Retina (tissue), 1 donor: ENCODE data around the gene POU4F3.
A peak's percentile ranks its signal among the peaks of the same experiment; 100 is the strongest.

Experiments used
- DNase-seq: peaks from one replicate; pipeline ENCODE4 v3.0.0-alpha.2; 2016

The POU4F3 gene

GRCh38 chr5:146340260-146341081, 1.8 kb downstream of the POU4F3 start:
- DNase-seq: peak; percentile 84

GRCh38 chr5:146341854-146342253, 3.2 kb downstream of the POU4F3 start:
- peak; percentile 24 for DNase-seq

- no peak for DNase-seq
Measured at GRCh38 chr5:146342519-146342881, 3.9 kb downstream of the POU4F3 start.

GRCh38 chr5:146342882-146343865, 4.5 kb downstream of the POU4F3 start:
- peak; percentile 56 for DNase-seq

- DNase-seq: peak; percentile 79
Measured at GRCh38 chr5:146344155-146345118, 5.8 kb downstream of the POU4F3 start.

- DNase-seq: no peak
Measured at GRCh38 chr5:146345240-146345577, 6.6 kb downstream of the POU4F3 start.

- DNase-seq: peak; percentile 74
Measured at GRCh38 chr5:146345578-146346366, 7.1 kb downstream of the POU4F3 start.

GRCh38 chr5:146357126-146357525, 18.5 kb downstream of the POU4F3 start:
- no peak for DNase-seq

- no peak for DNase-seq
Measured at GRCh38 chr5:146359836-146360235, 21.2 kb downstream of the POU4F3 start.

- no peak for DNase-seq
Measured at GRCh38 chr5:146363161-146363874, 24.7 kb downstream of the POU4F3 start.

- DNase-seq: peak; percentile 13
Measured at GRCh38 chr5:146365618-146366017, 27.0 kb downstream of the POU4F3 start.

GRCh38 chr5:146366904-146367303, 28.3 kb downstream of the POU4F3 start:
- no peak for DNase-seq

GRCh38 chr5:146368137-146368536, 29.5 kb downstream of the POU4F3 start:
- DNase-seq: no peak

GRCh38 chr5:146369691-146370090, 31.1 kb downstream of the POU4F3 start:
- no peak for DNase-seq

GRCh38 chr5:146376821-146377220, 38.2 kb downstream of the POU4F3 start:
- DNase-seq: no peak

- DNase-seq: peak; percentile 75
Measured at GRCh38 chr5:146378986-146379385, 40.3 kb downstream of the POU4F3 start.

GRCh38 chr5:146380714-146381113, 42.1 kb downstream of the POU4F3 start:
- no peak for DNase-seq

- no peak for DNase-seq
Measured at GRCh38 chr5:146388386-146388785, 49.7 kb downstream of the POU4F3 start.

GRCh38 chr5:146390469-146390868, 51.8 kb downstream of the POU4F3 start:
- DNase-seq: no peak
